Astrocyte (in vitro differentiated cells and primary cell): ENCODE results near the gene PLEKHA6.

Experiments
- CTCF ChIP-seq: IDR thresholded peaks from 2 replicates; pipeline ENCODE4 v1.5.1; 2011; ENCODE audit warnings: low read depth, mild to moderate bottlenecking, inconsistent platforms, low read length, moderate library complexity; ENCODE audit not compliant: insufficient read depth
- EZH2 ChIP-seq: IDR thresholded peaks from 2 replicates; pipeline ENCODE4 v1.6.1; 2012; ENCODE audit warnings: mild to moderate bottlenecking, low read length, inconsistent platforms; ENCODE audit not compliant: insufficient read depth

GRCh38 chr1:204367956-204368355 lies 8.2 kb upstream of the PLEKHA6 start:
- TF ChIP-seq CTCF (no peak), EZH2 (no peak)
